Thyroid gland (tissue), 4 donors: ENCODE data around the gene TMEM150C.

Experiments used
- CTCF ChIP-seq, 6 experiments: fragments of 200-600 bp in 3 of 6; fragments of 450-650 bp in 3 of 6; sonication (generic) in 3 of 6; IDR thresholded peaks; one replicate each; pipeline ENCODE4 v1.5.1; 2016 to 2019; ENCODE audit warnings: antibody characterized with exemption in 6 of 6, mild to moderate bottlenecking in 2 of 6, inconsistent platforms in 1 of 6, moderate library complexity in 1 of 6
- POLR2A ChIP-seq, 2 donors: fragments of 450-650 bp; IDR thresholded peaks; one replicate each; pipeline ENCODE4 v1.6.1; 2017; ENCODE audit warnings: antibody characterized with exemption in 2 of 2, mild to moderate bottlenecking in 2 of 2, moderate library complexity in 1 of 2

- TF ChIP-seq CTCF (IDR thresholded peaks at IDR 0.05) (no peak), POLR2A (IDR thresholded peaks at IDR 0.05) (no peak)
These were observed 52.9 kb downstream of the TMEM150C start for GRCh38 chr4:82508806-82509428.
